Fibroblast of skin of left quadriceps (primary cell): ENCODE results near the gene PEX7.
"Not testable (repeated sequence)": the region's sequence is repeated elsewhere in the genome, so short reads cannot be mapped to it uniquely, and the experiment has no call there.

Source experiments
- DNase-seq, 2 experiments: peaks; one replicate each; pipeline ENCODE4 v3.0.0-alpha.2; 2013; ENCODE audit warnings: low read depth in 2 of 2

Gene PEX7

DNA sequence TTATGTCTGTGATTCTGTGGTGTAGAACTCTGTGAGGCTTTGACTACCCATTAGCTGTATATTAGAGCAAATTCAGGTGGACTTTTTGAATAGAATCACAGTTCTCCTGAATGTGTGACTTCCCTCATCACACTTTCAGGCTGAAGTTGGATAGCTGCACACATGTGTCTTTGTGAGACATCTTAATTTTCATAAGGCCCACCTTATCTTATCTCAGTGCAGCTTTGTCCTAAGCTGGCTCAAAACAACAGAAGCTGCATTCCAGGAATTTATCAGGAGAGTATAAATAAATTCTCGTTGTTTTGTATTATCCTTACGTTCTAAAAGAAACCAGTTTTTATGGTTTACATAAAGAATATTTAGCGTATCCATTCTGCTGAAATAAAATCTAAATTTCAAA is 73.5 kb downstream of the PEX7 start:
- no peak for DNase-seq

DNA sequence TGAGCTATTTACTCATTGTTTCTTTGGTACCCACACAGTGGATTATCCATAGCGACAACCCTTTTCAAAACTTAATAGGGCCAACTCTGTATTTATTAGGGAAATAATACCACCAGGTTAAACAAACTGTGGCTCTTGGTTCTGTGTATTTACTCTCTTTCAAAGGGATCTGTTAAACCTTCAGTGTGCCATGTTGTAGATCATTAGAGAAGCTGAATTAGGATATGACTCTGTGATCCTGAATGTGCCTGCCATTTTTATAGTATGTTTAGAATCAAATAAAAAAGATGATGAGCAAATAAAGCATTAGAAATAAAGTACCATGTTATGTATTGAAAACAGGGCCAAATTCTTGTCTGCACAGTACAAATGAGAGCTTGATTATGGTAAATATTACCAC is 74.7 kb downstream of the PEX7 start:
- DNase-seq, result no peak

DNA sequence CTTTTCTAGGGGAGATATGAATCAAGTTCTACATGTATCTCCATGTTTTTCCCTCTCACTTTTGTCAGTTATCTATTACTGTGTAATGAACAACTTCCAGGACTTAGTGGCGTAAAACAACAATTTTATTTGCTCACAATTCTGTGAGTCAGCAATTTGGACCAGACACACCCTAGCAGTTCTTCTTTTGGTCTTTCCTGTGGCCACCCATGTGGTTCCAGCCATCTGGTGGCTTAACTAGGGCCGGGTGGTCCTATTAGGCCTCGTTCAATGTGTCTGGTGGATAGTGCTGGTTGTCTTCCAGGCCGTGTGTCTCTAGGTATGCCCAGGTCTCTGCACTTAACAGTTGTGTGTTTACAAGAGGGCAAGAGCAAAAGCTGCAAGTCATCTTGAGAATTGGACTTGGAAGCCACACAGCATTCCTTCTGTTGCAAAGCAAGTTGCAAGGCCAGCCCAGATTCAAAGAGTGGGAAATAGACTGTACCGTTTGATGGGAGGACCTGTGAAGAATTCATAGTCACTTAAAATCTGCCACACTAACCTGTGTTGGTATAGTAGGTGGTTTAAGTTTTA is 78.9 kb downstream of the PEX7 start:
- no peak for DNase-seq

DNA sequence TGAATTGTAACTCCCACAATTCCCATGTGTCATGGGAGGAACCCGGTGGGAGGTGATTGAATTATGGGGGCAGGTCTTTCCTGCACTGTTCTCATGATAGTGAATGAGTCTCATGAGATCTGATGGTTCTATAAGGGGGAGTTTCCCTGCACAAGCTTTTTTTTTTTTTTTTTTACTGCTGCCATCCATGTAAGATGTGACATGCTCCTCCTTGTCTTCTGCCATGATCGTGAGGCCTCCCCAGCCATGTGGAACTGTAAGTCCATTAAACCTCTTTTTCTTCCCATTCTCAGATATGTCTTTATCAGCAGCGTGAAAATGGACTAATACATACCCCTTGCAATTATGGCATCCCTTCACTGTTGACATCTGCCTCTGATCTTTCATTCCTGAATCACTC is 82.1 kb downstream of the PEX7 start:
- DNase-seq, result not testable (repeated sequence)

DNA sequence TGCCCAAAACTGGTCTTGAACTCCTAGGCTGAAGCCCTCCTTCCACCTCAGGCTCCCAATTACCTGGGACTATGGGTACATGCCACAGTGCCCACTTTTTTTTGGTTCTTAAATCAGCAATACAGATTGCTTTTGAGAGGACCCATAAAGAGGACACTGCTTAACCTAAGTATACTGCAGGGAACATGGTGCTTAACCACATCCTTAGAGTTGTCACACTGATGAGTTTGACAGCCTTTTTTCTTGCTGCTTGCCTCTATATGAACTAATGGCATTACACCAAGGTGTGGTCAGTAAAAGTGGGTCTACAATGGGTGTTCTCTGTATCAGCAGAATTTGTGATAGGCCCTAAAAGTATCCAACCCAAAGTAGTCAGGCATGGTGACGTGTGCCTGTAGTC is 92.6 kb downstream of the PEX7 start:
- DNase-seq, result no peak

DNA sequence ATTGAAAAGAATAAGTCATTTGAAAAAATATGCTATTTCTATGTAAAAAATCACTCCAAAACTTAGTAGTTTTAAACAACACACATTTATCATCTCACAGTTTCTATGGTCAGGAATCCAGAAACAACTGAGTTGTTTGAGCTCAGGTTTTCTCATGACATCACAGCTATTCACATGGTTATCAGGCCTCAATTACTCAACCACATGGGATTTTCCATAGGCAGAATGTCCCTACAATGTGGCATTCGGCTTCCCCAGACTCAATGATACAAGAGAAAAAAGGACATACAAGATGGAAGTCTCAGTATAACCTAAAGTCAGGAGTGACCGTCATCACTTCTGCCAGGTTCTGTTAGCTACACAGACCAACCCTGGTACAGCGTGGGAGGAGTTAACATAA is 96.3 kb downstream of the PEX7 start:
- no peak for DNase-seq

DNA sequence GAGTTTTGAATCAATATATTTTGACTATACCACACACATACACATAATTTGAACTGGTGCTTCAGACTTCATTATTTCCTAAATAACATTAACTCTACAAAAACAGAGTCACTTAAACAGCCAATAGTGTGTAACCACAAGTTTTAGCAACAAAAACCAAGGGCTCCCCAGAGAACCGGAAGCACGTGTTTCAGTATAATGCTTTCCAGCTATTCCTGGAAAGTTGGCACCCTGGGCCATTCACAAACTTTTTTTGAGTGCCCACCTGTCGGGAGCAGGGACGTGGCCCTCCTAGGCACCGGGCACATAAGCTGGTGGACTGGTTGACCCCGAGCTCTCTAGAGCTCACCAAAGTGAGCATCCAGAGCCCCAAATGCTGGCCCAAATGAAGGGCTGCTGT is 97.8 kb downstream of the PEX7 start:
- no peak for DNase-seq

DNA sequence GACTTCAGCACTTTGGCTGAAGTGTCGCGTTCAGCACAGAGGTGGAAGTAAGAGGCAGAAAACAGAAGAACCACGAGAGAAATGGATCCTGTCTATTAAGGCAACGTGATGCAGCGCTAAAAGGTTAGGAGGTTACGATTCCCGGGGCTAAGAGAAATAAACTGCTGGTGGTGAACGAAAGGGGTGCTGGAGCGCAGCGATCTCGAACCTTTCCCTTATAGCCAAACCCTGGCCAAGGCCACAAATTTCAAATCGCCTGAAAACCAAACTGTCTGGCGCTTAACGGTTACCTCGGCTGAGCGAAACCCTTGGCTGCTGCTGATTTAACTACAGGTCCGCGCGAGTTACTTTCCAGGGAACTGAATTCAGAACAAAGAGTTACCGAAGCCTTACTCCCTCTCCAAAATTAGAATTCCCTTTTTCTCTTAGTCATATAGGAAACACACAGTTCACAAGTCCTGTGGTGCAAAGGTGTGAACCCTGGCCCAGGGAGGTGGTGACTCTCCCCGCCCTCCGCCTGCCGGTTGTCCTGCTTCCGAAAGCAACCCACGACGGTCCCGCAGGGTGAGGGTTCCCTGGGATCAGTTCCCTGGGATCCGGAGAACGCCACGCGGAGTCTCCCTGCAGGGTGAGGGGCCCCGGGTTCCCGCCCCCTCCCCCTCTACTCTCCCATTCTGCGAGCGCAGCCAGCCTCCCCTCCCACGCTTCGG is 98.4 kb downstream of the PEX7 start:
- DNase-seq, result no peak

DNA sequence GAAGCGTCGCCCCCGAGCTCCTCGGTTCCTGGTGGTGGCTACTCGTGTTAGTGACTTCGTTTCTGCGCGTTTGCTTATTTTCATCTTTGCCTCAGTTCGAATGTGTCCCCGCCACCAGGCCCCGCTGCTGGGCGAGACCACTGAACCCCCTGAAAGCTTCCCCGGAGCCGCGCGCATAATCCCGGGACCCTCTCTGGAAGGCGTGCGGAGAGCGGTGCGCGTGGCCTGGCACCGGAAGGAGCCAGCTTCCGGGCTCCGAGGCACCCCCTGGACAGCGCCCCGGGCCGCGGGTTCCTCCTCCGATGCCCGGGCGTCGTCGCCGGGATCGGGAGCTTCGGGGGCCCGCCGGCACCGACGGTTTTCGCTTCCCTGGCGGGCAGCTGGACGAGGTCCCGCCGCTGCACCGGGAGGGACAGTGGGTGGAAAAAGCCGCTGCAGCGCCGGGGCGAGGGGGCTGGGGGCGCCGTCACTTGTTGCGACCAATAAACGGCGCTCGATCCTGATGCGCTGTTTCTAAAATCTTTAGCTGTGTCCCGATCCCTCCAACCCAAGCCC is 99.1 kb downstream of the PEX7 start:
- DNase-seq, result no peak

DNA sequence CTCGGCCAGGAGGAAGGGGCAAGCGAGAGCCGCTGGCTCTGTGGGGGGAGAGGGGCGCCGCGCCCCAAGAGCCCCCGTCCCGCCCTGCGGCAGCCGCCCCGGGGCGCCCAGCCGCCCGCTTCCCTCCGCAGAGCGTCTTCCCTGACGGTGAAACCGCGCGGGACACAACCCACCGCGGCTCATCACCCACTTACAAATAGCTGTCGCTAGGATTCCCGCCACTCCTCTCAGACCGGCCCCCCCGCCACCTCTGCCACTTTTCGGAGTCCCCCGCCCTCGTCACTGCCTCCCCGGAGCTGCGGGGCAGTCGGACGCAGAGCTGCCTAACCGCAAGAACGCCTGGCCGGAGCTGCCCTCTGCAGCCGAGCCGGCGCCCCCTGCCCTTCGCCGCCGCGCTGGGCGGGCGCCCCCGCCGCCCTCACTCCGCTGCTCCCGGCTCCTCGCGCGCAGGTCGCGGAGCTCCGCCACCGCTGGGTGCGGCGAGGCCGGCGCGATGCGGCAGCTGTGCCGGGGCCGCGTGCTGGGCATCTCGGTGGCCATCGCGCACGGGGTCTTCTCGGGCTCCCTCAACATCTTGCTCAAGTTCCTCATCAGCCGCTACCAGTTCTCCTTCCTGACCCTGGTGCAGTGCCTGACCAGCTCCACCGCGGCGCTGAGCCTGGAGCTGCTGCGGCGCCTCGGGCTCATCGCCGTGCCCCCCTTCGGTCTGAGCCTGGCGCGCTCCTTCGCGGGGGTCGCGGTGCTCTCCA is 99.7 kb downstream of the PEX7 start, which contains the start of gene SLC35D3:
Gene SLC35D3 (plus strand): TSS at position 366 of the 749 bp plus-strand sequence. CDS start 128 bp downstream, at position 494.
- no peak for DNase-seq

DNA sequence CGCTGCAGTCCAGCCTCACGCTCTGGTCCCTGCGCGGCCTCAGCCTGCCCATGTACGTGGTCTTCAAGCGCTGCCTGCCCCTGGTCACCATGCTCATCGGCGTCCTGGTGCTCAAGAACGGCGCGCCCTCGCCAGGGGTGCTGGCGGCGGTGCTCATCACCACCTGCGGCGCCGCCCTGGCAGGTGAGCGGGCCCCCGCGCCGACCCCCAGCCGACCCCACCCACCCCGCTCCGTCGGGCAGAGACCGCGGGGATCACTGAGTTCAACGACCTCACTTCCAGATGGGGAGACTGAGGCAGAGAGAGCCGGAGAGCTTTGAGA is 100.3 kb downstream of the PEX7 start:
- DNase-seq, result no peak

DNA sequence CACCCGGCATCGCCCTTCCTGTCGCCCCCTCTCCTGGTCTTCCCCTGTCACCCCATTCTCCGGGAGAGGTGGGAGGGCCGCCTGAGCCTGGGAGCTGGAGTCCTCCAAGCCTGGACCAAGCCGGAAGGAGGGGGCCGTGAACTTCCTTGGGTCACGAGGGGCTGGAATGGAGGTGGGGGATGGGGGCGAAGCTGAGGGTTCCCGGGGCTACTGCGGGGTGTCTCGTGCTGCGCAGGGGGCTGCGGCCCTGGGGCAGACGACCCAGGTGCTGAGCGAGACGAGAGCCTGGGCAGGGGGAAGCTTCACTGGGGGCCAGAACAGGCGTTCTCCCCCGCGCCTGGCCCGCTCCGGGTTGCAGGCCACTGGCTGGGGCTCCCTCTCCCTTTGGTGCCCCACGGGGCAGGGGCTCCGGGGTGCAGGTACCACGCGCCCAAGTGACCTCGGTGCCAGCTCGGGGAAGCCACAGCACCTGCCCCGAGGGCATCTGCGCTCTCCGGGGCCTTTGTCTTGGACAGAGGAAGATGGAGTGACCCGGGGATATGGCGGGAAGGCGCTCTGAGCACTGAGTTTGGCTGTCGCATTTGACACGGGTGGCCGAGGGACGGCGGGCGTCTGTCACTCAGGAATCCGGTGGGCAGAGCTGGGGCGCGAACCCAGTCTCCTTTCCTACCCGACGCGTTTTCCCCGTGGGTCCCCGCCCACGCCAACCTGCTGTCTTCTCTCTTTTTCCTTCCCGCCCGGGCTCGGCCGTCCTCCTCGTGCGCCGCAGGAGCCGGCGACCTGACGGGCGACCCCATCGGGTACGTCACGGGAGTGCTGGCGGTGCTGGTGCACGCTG is 100.9 kb downstream of the PEX7 start:
- no peak for DNase-seq

DNA sequence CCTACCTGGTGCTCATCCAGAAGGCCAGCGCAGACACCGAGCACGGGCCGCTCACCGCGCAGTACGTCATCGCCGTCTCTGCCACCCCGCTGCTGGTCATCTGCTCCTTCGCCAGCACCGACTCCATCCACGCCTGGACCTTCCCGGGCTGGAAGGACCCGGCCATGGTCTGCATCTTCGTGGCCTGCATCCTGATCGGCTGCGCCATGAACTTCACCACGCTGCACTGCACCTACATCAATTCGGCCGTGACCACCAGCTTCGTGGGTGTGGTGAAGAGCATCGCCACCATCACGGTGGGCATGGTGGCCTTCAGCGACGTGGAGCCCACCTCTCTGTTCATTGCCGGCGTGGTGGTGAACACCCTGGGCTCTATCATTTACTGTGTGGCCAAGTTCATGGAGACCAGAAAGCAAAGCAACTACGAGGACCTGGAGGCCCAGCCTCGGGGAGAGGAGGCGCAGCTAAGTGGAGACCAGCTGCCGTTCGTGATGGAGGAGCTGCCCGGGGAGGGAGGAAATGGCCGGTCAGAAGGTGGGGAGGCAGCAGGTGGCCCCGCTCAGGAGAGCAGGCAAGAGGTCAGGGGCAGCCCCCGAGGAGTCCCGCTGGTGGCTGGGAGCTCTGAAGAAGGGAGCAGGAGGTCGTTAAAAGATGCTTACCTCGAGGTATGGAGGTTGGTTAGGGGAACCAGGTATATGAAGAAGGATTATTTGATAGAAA is 101.7 kb downstream of the PEX7 start:
- no peak for DNase-seq

DNA sequence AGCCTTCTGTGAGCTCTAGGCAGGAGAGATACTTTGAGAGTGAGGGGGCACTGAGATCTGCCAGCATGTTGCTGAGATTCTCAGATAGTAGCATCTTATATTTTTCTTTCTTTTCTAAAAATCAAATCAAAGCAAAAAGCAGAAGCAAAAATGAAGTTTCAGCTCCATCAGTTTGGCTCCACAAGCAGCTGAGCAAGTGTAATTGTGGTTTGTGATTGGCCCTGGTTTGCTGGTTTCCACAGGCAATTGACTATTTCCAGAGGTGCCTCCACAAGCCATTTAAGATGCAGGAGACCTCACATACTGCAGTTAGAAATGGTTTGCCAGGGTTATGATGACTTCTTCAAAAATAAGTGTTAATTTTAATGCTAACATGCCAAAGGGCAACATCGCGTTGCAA is 104.0 kb downstream of the PEX7 start:
- no peak for DNase-seq

DNA sequence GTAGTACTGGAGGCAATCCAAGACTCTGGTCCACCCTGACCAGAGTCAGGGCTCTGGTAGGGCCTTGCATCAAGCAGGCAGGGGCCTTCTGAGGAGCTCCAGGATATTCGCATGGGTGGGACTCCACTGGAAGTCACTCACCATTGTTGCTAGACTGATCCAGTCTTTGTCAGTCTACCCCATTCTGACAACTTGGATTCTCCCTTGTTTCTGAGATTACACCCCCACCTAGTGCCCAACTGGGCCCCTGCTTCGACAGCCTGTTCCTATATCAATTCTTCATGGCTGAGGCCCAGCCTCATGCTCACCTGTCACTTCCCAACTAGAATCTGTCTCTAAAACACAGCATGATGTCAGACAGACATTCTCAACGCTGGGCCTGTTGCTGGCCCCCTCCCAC is 104.9 kb downstream of the PEX7 start:
- DNase-seq, result no peak

DNA sequence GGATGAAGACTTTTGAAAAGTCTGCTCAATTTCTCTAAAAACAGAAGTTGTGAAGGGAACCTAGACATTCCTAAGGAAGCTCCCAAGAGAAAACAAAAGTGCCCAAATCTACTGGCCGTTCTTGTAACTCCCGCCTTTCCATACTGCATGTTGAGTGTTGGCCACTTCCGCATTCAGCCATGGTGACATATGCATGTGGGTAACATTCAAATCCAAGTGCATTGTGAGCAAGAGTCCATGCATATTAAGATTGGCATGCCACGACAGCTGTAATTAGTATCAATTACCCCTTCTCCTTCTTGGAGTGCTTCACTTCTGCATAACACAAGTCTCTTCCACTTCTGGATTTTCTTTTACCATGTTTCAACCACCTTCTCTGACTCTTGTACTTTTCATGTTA is 108.1 kb downstream of the PEX7 start:
- no peak for DNase-seq

DNA sequence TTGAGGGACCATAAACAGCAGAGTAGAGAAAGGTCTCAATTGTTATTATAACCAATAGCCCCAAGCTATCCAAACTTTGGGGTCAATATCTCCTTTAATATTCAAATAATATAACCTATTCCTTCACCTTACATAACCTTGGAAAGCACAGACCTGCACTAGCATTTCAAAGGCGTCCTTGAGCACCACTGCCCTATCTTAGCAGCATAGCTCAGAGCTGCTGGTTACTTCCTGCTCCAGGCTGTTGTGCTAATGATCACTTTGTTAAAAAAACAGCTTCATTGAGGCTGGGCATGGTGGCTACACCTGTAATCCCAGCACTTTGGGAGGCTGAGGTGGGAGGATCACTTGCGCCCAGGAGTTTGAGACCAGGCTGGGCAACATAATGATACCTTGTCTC is 110.2 kb downstream of the PEX7 start:
- no peak for DNase-seq

DNA sequence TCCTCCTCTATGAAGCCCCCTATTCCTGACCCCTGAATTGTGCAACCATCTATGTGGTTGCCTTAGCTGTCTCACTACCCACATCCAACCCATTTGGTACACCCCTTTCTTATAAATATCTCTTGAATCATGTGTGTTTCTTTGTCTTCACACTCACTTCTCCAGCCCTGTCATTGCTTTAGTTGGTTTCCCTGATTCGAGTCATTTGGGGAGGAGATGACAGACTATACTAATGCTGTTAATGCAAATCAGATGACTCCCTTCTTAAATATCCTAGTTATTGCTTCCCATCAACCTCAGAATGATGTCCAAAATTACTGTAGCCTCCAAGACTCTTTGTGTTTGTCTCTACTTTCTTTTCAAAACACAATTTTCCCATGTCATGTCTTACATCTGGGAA is 122.7 kb downstream of the PEX7 start:
- no peak for DNase-seq

DNA sequence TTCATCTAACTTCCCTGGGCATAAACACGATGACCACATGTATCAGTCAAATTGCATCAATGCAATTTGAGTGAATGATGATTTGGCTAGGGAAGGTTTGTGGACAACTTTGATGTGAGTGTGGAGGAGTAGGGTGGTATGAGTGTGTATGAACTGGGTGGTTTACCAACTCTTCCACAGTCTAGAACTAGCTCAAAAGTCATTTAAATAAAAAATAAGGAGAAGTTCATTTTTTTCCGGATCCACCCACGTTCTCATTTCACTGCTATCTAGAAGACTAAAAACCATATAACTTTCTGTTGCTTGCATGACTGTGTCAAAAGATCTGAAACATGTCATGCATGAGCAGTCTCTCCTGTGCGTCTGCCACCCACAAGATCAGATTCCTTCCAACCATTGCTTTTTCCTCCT is 123.3 kb downstream of the PEX7 start:
- DNase-seq, result no peak

DNA sequence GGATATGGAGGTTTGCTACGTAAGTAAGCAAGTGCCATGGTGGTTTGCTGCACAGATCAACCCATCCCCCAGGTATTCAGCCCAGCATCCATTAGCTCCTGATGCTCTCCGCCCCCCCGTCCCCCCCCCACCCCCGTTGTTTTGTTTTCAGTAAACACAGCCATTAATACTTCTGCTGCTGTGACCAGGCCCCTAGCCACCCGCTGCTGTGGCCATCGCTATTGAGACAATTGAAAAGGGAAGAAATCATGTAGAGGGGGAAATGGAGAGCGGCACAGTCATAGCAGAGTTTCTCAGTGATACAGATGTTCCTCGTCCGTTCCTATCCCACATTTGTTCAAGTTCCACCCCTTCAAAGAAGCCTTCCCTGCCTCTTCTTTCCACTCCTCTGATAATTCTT is 124.6 kb downstream of the PEX7 start:
- no peak for DNase-seq

DNA sequence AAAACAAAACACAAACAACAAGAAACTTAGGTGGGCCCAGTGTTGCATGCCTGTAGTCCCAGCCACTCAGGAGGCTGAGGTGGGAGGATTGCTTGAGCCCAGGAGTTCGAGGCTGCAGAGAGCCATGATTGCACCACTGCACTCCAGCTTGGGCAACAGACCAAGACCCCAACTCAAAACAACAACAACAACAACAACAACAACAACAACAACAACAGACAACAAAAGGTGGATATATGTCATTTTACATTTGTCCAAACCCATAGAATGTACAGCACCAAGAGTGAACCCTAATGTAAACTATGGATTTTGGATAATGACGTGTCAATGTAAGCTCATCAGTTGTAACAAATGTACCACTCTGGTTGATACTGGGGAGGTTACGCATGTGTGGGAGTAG is 127.6 kb downstream of the PEX7 start:
- DNase-seq, result not testable (repeated sequence)
